K562 (cell line): ENCODE results near the gene IFI27L1. TPM values are rescaled to one million over a fixed set of nuclear protein-coding genes. Genes with fewer than 3 reads are reported as not detected.

Source experiments
- ATAC-seq: fragments of 200-7000 bp; cut with Tn5 transposase; 3 replicates; pipeline ENCODE4 v1.9.1; 2020; ENCODE audit warnings: moderate library complexity
- BruUV-seq: library from RNA; stranded (reverse); fragments of 400-500 nt; replicated peaks from 2 replicates; lab custom pipeline; 2021; lab: Mats Ljungman, UMichigan
- CTCF ChIA-PET: fragments of 300-600 bp; formaldehyde crosslinking; extraction: SDS; loops from one replicate; lab custom pipeline; 2021; ENCODE audit warnings: low intra/inter-chr PET ratio; lab: Yijun Ruan, JAX
- POLR2A ChIA-PET: fragments of 300-600, 350-650 bp; sonication (Branson Sonifier 250); formaldehyde crosslinking; extraction: SDS; loops from one replicate; lab custom pipeline; 2021; ENCODE audit warnings: antibody characterized with exemption, inconsistent platforms; lab: Yijun Ruan, JAX
- DNase-seq, 4 experiments: peaks; one replicate each; pipeline versions ENCODE4 v3.0.0 to v3.0.0-alpha.2; 2011 to 2018; ENCODE audit warnings: low spot score in 3 of 4, mixed read lengths in 3 of 4; ENCODE audit errors: extremely low read depth in 1 of 4
- FAIRE-seq: peaks from 2 replicates; lab custom pipeline; 2011; peaks lifted over from hg19 to GRCh38; lab: Jason Lieb, UNC
- H2AFZ ChIP-seq: 2 replicates; pipeline ENCODE4 v1.6.0; 2011; ENCODE audit warnings: low read depth, low read length, control low read depth, inconsistent platforms
- H3K27ac ChIP-seq: fragments of 200-600 bp; 3 replicates; pipeline ENCODE4 v1.8.0; 2011; ENCODE audit warnings: low read depth, mild to moderate bottlenecking, control low read depth, inconsistent platforms, low read length, moderate library complexity, mixed read lengths; ENCODE audit errors: extremely low read depth
- H3K27me3 ChIP-seq, 2 experiments: fragments of 300-600 bp in 1 of 2; 2 replicates in 1 of 2; 3 replicates in 1 of 2; pipeline versions ENCODE4 v1.6.0 to v1.8.0; 2011; ENCODE audit warnings: inconsistent platforms in 2 of 2, low read length in 2 of 2, mild to moderate bottlenecking in 1 of 2, mixed read lengths in 1 of 2, moderate library complexity in 1 of 2; ENCODE audit not compliant: control insufficient read depth in 2 of 2, insufficient read depth in 2 of 2
- H3K36me3 ChIP-seq: fragments of 300-600 bp; 3 replicates; pipeline ENCODE4 v1.8.0; 2011; ENCODE audit warnings: mild to moderate bottlenecking, low read length, inconsistent platforms; ENCODE audit not compliant: control insufficient read depth, insufficient read depth
- H3K4me1 ChIP-seq, 2 experiments: fragments of 200-600 bp in 1 of 2; replicated peaks in 1 of 2; 2 replicates in 1 of 2; 3 replicates in 1 of 2; pipeline versions ENCODE4 v1.5.1 to v1.8.0; 2011; ENCODE audit warnings: inconsistent platforms in 2 of 2, low read length in 2 of 2, mild to moderate bottlenecking in 1 of 2, mixed read lengths in 1 of 2, moderate library complexity in 1 of 2; ENCODE audit not compliant: control insufficient read depth in 2 of 2, insufficient read depth in 2 of 2
- H3K4me2 ChIP-seq: 2 replicates; pipeline ENCODE4 v1.6.1; 2011; ENCODE audit warnings: low read length, control low read depth, inconsistent platforms, mixed read lengths; ENCODE audit not compliant: insufficient read depth
- H3K4me3 ChIP-seq: fragments of 200-600 bp; sonication (generic), shearing (Covaris generic); 2 replicates; pipeline ENCODE4 v1.5.1; 2016; ENCODE audit warnings: control low read depth, inconsistent platforms
- H3K79me2 ChIP-seq: fragments of 200-600 bp; 3 replicates; pipeline ENCODE4 v1.8.0; 2011; ENCODE audit warnings: low read length, inconsistent platforms; ENCODE audit not compliant: control insufficient read depth, insufficient read depth
- H3K9ac ChIP-seq, 2 experiments: 2 replicates each; pipeline versions ENCODE4 v1.6.0 to v1.6.1; 2011; ENCODE audit warnings: low read depth in 2 of 2, low read length in 2 of 2, control low read depth in 1 of 2, inconsistent platforms in 1 of 2, mild to moderate bottlenecking in 1 of 2, mixed read lengths in 1 of 2; ENCODE audit not compliant: insufficient read depth in 1 of 2
- H3K9me1 ChIP-seq: one replicate; pipeline ENCODE4 v1.6.0; 2011; ENCODE audit warnings: inconsistent platforms, mild to moderate bottlenecking, low read length, moderate library complexity; ENCODE audit not compliant: control insufficient read depth, insufficient read depth
- H3K9me3 ChIP-seq: replicated peaks from 2 replicates; pipeline ENCODE4 v1.5.1; 2011; ENCODE audit warnings: low read depth, low read length, inconsistent platforms; ENCODE audit not compliant: control insufficient read depth, insufficient read depth
- H4K20me1 ChIP-seq: replicated peaks from 2 replicates; pipeline ENCODE4 v1.6.1; 2011; ENCODE audit warnings: low read length, inconsistent platforms, mixed read lengths; ENCODE audit not compliant: control insufficient read depth, insufficient read depth
- WGBS: fragments of 100-300 bp; shearing (Covaris generic); methylation state at CpG from one replicate; pipeline ENCODE4 v1.1.6; 2016; ENCODE audit warnings: low coverage, mixed read lengths; ENCODE audit not compliant: insufficient coverage; ENCODE audit errors: missing lambda C conversion rate; 5-methylcytosine and 5-hydroxymethylcytosine counted together
- in situ Hi-C: fragments of 300-500 bp; cut with MboI; formaldehyde crosslinking; loops from 4 replicates; pipeline ENCODE4 v1.15.0; 2018; ENCODE audit warnings: inconsistent platforms, mixed read lengths
- intact Hi-C: fragments of 100-400 bp; cut with micrococcal nuclease; formaldehyde crosslinking; loops from 2 replicates; pipeline ENCODE4 v1.14.2; 2022
- polyA plus RNA-seq, 8 experiments: library from polyadenylated mRNA; depleted of rRNA in 4 of 8; stranded (reverse) in 5 of 8; unstranded in 3 of 8; fragments of >200 nt; fragmentation: Nextera tagmentation in 2 of 8; fragmentation: Illumina TruSeq in 1 of 8; extraction: Ambion mirVana in 2 of 8; extraction: Trizol in 1 of 8; gene quantifications; 2 replicates each; pipeline versions ENCODE4 v1.2.1 to v1.2.3, GENCODE V29; 2011 to 2014; ENCODE audit warnings: inconsistent platforms in 1 of 8, missing spikeins in 1 of 8
- total RNA-seq, 7 experiments: library from RNA; depleted of rRNA in 6 of 7; stranded (reverse); fragments of >200 nt in 6 of 7; fragmentation: Illumina TruSeq in 2 of 7; extraction: Trizol in 2 of 7; gene quantifications; 2 replicates each; pipeline versions ENCODE4 v1.2.1 to v1.2.3, GENCODE V29; 2011 to 2021; ENCODE audit warnings: low replicate concordance in 1 of 7
- TF ChIP-seq, protein P1 (sequence below): fragments of 250-450 bp; sonication (Bioruptor Pico); IDR thresholded peaks from 2 replicates; pipeline ENCODE4 v1.8.0; 2021; ENCODE audit warnings: borderline replicate concordance, mild to moderate bottlenecking, moderate library complexity; ENCODE audit not compliant: poor library complexity, severe bottlenecking
- TF ChIP-seq, protein P2 (sequence below), 3 experiments: fragments of 200-800 bp in 1 of 3; fragments of 250-450 bp in 1 of 3; fragments of 450-650 bp in 1 of 3; sonication (Bioruptor Pico) in 1 of 3; sonication (Bioruptor generic) in 1 of 3; formaldehyde crosslinking in 1 of 3; IDR thresholded peaks; 2 replicates each; pipeline versions ENCODE4 v1.6.1 to v1.8.0; 2016 to 2022; ENCODE audit warnings: mild to moderate bottlenecking in 2 of 3, missing genetic modification characterization in 2 of 3, missing compliant biosample characterization in 1 of 3, moderate library complexity in 1 of 3

IFI27L1 gene
- total and polyA plus RNA-seq, 9 of the 15 experiments (the other 6 are each of a cell fraction or from before 2014, with no cell fraction given) = 14.5 to 28.0 (median 23.8) TPM

- POLR2A ChIA-PET = interaction anchor here (0.5 kb wide), 1 partner anchor 155 kb away, joined by 4 read pairs; no protein-coding TSS in a partner anchor
- WGBS = 10% methylated on average over 4 of the region's 5 CpGs
- Histone ChIP-seq H3K36me3 (no peaks in the 10 kb centered on the region), H4K20me1 (no peaks in the 10 kb centered on the region), H3K9me3 (no peaks in the 10 kb centered on the region; the same call in 1 of the 2 replicates), H3K79me2 (no peaks in the 10 kb centered on the region), H3K4me1 (no peaks in the 10 kb centered on the region; a peak in 2 of 5 replicates), H3K27me3 (peaks cover 0 to 15% of the 10 kb centered on the region in 2 experiments; a peak in 2 of 5 replicates), H2AFZ (no peak overlapping the region), H3K4me3 (no peak overlapping the region), H3K27ac (no peak overlapping the region), H3K9me1 (no peaks in the 10 kb centered on the region), H3K4me2 (no peak overlapping the region), H3K9ac (no peak overlapping the region)
- DNase-seq = no peak
- intact Hi-C loops (no loop called here), in situ Hi-C loops (loop anchor here (5.0 kb wide), 1 partner anchor 102 kb away; no protein-coding TSS in a partner anchor)
- ATAC-seq = no peak
- BruUV-seq = no TSS peak
- TF ChIP-seq, protein P1, sequence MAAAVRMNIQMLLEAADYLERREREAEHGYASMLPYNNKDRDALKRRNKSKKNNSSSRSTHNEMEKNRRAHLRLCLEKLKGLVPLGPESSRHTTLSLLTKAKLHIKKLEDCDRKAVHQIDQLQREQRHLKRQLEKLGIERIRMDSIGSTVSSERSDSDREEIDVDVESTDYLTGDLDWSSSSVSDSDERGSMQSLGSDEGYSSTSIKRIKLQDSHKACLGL (CRISPR knock-in tag) = no peak
- TF ChIP-seq, protein P2, sequence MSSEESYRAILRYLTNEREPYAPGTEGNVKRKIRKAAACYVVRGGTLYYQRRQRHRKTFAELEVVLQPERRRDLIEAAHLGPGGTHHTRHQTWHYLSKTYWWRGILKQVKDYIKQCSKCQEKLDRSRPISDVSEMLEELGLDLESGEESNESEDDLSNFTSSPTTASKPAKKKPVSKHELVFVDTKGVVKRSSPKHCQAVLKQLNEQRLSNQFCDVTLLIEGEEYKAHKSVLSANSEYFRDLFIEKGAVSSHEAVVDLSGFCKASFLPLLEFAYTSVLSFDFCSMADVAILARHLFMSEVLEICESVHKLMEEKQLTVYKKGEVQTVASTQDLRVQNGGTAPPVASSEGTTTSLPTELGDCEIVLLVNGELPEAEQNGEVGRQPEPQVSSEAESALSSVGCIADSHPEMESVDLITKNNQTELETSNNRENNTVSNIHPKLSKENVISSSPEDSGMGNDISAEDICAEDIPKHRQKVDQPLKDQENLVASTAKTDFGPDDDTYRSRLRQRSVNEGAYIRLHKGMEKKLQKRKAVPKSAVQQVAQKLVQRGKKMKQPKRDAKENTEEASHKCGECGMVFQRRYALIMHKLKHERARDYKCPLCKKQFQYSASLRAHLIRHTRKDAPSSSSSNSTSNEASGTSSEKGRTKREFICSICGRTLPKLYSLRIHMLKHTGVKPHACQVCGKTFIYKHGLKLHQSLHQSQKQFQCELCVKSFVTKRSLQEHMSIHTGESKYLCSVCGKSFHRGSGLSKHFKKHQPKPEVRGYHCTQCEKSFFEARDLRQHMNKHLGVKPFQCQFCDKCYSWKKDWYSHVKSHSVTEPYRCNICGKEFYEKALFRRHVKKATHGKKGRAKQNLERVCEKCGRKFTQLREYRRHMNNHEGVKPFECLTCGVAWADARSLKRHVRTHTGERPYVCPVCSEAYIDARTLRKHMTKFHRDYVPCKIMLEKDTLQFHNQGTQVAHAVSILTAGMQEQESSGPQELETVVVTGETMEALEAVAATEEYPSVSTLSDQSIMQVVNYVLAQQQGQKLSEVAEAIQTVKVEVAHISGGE (CRISPR knock-in tag; IDR thresholded peaks at IDR 0.05) = no peak
- CTCF ChIA-PET = no interaction called here
- no peak for FAIRE-seq
Measured at GRCh38 chr14:94139006-94139405, 57.9 kb downstream of the IFI27L1 start.
